ENCODE data around the gene ANO6.

ANO6 gene

DNA sequence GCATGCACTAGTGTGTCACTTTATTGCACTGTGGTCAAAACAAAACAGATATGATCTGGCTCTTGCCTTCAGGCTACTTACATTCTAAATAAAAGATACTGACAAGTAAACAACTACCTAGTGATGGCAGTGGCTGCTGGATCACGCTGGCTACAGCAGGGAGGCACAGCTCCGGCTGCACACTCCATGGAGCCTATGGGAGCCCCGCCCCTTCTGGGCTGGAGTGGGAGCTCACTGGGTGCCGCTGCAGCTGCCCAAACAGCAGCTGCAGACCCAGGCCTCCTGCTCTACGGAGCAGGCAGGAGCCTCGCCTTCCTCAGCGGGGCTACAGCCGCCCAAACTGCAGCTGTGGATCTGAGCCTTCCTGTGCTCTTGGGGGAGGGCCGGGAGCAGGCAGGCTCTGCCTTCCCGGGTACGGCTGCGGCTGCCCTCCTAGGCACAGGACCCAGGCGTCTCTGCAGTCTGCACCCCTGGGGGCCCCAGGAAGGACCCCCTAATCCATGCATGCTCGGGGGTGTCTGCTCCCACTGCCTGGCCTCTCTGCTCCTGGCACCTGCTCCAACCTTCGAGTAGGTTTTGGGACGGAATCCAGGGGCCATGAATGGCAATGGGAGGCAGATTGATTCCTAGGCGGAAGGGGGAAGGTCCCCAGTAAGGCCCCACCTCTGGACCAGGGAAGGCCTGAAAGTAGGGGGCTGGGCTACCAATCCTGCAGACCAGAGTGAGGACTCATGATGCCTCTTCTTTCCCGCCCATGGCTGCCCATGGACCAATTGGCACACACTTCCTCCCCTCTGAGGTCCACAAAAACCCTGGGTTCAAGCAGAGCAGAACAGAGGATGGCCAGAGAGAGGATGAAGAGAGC is 253.1 kb downstream of the ANO6 start:
- H3K4me3 ChIP-seq (ENCODE audit: low read length): no peak overlapping the region
- no peak for DNase-seq (ENCODE audit: low read depth, low spot score)

DNA sequence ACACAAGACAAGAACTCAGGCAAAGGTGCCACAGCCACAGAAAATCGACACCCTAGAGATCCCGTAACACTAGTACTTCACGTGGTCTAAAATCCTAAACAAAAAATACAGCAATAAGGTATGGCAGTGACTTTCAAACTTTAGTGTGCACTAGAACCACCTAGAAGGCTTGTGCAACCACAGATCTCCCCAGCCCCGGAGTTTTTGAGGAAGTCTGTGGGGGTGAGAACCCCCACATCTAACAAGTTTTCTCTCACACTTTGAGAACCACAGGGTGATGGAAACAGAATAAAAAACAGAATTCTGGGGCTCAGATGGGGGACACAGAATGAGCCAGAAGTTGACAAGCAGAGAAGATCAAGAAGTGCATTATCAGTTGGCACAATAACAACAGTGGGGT is 254.0 kb downstream of the ANO6 start:
- H3K4me3 ChIP-seq (ENCODE audit: low read length): no peak overlapping the region

DNA sequence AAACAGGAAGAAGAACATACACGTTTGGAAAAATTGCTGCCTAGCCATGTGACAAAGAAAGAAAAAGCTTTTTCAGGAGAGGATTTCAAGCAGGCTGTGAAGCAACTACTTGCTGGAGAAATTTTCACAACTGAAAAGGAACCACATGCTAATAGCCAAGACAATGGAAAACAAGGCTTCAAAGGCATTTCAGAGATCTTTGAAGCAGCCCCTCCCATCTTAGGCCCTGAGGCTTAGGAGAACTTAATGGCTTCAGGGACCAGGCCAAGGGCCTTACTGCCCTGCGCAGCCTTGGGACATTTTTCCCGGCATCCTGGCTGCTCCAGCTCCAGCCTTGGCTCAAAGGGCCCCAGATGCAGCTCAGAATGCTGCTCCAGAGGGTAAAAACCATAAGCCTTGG is 257.7 kb downstream of the ANO6 start:
- H3K4me3 ChIP-seq (ENCODE audit: low read length): no peak overlapping the region
- no peak for DNase-seq (ENCODE audit: low read depth, low spot score)

More for the DNA sequence above, 254.0 kb downstream of the ANO6 start:
- peak; percentile 56 for DNase-seq (ENCODE audit: low read depth, low spot score)

DNA sequence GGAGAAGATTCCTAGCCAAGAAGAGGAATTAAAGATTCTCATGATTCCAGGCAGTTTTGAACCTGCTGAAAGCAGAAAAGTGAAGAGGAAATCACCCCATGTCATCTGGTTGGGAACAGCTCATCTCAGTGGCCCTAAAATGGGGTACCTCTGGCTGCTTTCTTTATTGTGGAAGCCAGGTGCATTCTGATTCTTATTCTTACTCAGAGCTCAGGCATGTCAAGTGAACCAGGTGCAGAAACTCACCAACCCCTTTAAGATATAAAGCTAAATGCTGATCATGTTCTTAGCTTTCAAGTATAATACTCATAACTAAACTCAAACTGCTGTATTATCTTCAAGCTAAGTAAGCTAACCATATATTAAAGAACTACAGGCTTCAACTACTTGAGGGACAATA is 259.7 kb downstream of the ANO6 start:
- DNase-seq (ENCODE audit: low read depth, low spot score): no peak
- H3K4me3 ChIP-seq (ENCODE audit: low read length): no peak overlapping the region

DNA sequence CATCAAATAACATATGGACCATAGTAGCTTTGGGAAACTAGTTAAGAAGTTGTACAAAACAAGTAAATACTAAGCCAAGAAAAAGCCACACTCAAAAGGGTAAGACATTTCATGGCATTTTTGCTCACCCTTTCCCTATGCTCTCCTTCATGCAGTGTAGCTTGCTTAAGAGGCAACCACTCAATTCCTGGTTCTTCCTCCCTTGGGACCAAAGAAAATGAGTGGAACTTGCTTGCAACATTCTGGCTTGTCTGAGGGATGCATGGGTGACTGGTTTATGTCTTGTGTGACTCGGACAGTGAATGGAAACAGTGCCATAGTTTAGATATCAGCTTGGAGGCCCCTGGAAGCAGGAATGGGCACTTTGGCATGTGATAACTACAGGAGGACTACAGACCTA is 261.6 kb downstream of the ANO6 start:
- no peak overlapping the region for H3K4me3 ChIP-seq (ENCODE audit: low read length)
- no peak for DNase-seq (ENCODE audit: low read depth, low spot score)

DNA sequence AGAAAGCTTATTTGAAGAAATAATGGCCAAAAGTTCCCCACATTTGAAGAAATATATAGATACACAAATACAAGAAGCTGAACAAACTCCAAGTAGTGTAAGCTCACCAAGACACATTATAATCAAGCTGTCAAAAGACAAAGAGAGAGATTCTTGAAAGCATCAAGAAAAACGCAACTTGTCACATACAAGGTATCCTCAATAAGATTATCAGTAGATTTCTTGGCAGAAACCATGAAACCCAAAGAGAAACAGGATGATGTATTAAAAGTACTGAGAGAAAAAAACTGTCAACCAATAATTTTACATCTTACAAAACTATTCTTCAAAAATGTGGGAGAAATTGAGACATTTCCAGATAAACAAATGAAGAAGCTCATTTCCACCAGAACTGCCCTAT is 263.0 kb downstream of the ANO6 start:
- DNase-seq (ENCODE audit: low read depth, low spot score): no peak
- H3K4me3 ChIP-seq (ENCODE audit: low read length): no peak overlapping the region

DNA sequence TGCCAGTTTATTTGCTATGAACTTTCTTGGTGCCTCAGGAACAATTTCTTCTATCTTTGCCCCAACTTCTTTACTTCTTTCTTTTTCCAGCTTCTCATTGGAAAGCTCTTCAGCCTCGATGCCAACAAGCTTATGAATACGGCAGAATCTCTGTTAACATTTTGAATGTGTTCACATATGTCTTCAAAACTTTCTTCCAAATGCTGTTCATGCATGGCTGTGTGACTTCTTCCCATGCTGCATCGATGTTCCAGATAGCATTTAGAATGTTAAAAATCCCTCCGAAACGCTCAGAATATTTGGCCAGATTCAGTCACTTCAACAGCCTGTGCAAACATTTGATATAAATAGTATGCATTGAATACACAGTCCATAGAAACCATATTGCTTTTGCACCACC is 265.9 kb downstream of the ANO6 start:
- H3K4me3 ChIP-seq (ENCODE audit: low read length): no peak overlapping the region
- DNase-seq (ENCODE audit: low read depth, low spot score): no peak

DNA sequence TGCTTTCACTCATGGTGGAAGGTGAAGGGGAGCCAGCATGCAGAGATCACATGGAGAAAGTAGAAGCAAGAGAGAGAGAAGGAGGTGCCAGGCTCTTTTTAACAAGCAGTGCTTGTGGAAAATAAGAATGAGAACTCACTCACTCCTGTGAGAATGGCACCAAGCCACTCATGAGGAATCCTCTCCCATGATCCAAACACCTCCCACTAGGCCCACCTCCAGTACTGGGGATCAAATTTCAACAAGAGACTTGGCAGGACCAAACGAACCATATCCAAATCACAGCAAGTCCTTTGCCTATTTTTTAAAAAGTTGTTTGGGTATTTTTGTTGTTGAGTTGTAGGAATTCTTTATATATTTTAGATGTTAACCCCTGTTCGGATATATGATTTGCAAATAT is 267.7 kb downstream of the ANO6 start:
- DNase-seq (ENCODE audit: low read depth, low spot score): no peak
- H3K4me3 ChIP-seq (ENCODE audit: low read length): no peak overlapping the region
